ENCODE measurements around the gene CEP83.

- no peak for TF ChIP-seq CTCF (IDR thresholded peaks at IDR 0.05; ENCODE audit: poor library complexity, severe bottlenecking)
- TF ChIP-seq MXI1 (conservative IDR thresholded peaks at IDR 0.05; ENCODE audit: poor library complexity, severe bottlenecking): no peak
- TF ChIP-seq EZH2 (IDR thresholded peaks at IDR 0.05; ENCODE audit: borderline replicate concordance, insufficient read depth, low read length, poor library complexity, severe bottlenecking): no peak
- no peak for TF ChIP-seq POLR2AphosphoS5 (IDR thresholded peaks at IDR 0.05)
- no peak for TF ChIP-seq REST (IDR thresholded peaks at IDR 0.05; ENCODE audit: borderline replicate concordance)
- no peak for TF ChIP-seq TAF1 (IDR thresholded peaks at IDR 0.05; ENCODE audit: low read depth)
Measured at GRCh38 chr12:94284859-94285258, 174.8 kb downstream of the CEP83 start.

All from neural cell (in vitro differentiated cells).